H1 (cell line): ENCODE data around the gene TMBIM1. TPM values are rescaled to one million over a fixed set of nuclear protein-coding genes. Genes with fewer than 3 reads are reported as not detected.

Experiments used
- CTCF ChIA-PET: fragments of 300-600 bp; sonication (Branson Sonifier 250); formaldehyde crosslinking; loops from one replicate; lab custom pipeline; 2021; ENCODE audit not compliant: partially characterized antibody; lab: Charles Lee
- POLR2A ChIA-PET: fragments of 300-600 bp; sonication (Branson Sonifier 250); formaldehyde crosslinking; loops from one replicate; lab custom pipeline; 2021; ENCODE audit warnings: inconsistent platforms; ENCODE audit not compliant: partially characterized antibody; lab: Charles Lee
- DNase-seq, 2 experiments: peaks; one replicate each; pipeline versions ENCODE4 v3.0.0 to v3.0.0-alpha.2; 2010 to 2022; ENCODE audit warnings: low spot score in 2 of 2, low read depth in 1 of 2, mixed read lengths in 1 of 2
- FAIRE-seq: peaks from 2 replicates; lab custom pipeline; 2011; peaks lifted over from hg19 to GRCh38; lab: Jason Lieb, UNC
- H2AFZ ChIP-seq: 2 replicates; pipeline ENCODE4 v1.8.1; 2012; ENCODE audit warnings: low read length, inconsistent platforms
- H2AK5ac ChIP-seq: 2 replicates; pipeline ENCODE4 v1.6.1; 2013; ENCODE audit warnings: low read depth, low read length
- H2BK120ac ChIP-seq: replicated peaks from 2 replicates; pipeline ENCODE3; 2013; ENCODE audit warnings: low read depth, low read length, inconsistent platforms
- H2BK12ac ChIP-seq: 2 replicates; pipeline ENCODE4 v1.6.1; 2013; ENCODE audit warnings: low read depth, low read length
- H2BK15ac ChIP-seq: 2 replicates; pipeline ENCODE4 v1.6.1; 2013; ENCODE audit warnings: low read length
- H2BK20ac ChIP-seq: 2 replicates; pipeline ENCODE4 v1.6.1; 2013; ENCODE audit warnings: low read length
- H2BK5ac ChIP-seq: 2 replicates; pipeline ENCODE4 v1.6.1; 2013; ENCODE audit warnings: low read depth, low read length
- H3K14ac ChIP-seq: 2 replicates; pipeline ENCODE4 v1.6.1; 2013; ENCODE audit warnings: inconsistent platforms; ENCODE audit not compliant: insufficient read length
- H3K18ac ChIP-seq: 2 replicates; pipeline ENCODE4 v1.6.1; 2013; ENCODE audit warnings: low read length; ENCODE audit errors: extremely low read depth
- H3K23ac ChIP-seq: 2 replicates; pipeline ENCODE4 v1.6.1; 2013; ENCODE audit warnings: inconsistent platforms; ENCODE audit not compliant: insufficient read length
- H3K23me2 ChIP-seq: 2 replicates; pipeline ENCODE4 v1.6.1; 2013; ENCODE audit warnings: low read depth, low read length
- H3K27ac ChIP-seq: 2 replicates; pipeline ENCODE4 v1.6.1; 2011; ENCODE audit warnings: low read depth, low read length, inconsistent platforms
- H3K27me3 ChIP-seq, 4 experiments: replicated peaks in 1 of 4; 1 replicate in 1 of 4; 2 replicates in 3 of 4; pipeline versions ENCODE4 v1.6.1 to v1.8.1; 2011 to 2013; ENCODE audit warnings: low read length in 3 of 4, mild to moderate bottlenecking in 3 of 4, inconsistent platforms in 2 of 4, mixed read lengths in 2 of 4, moderate library complexity in 1 of 4; ENCODE audit not compliant: control insufficient read depth in 3 of 4, insufficient read depth in 3 of 4; ENCODE audit errors: extremely low read depth in 1 of 4
- H3K36me3 ChIP-seq, 4 experiments: 2 replicates each; pipeline versions ENCODE4 v1.6.1 to v1.8.1; 2011 to 2013; ENCODE audit warnings: mild to moderate bottlenecking in 4 of 4, low read length in 3 of 4, moderate library complexity in 2 of 4, control low read depth in 1 of 4, inconsistent platforms in 1 of 4; ENCODE audit not compliant: insufficient read depth in 4 of 4, control insufficient read depth in 2 of 4
- H3K4ac ChIP-seq: replicated peaks from 2 replicates; pipeline ENCODE3; 2013; ENCODE audit warnings: low read length, low read depth, mixed read lengths, inconsistent platforms; ENCODE audit not compliant: insufficient read length
- H3K4me1 ChIP-seq, 4 experiments: replicated peaks in 1 of 4; 1 replicate in 1 of 4; 2 replicates in 3 of 4; pipeline versions ENCODE4 v1.6.1 to v1.8.1; 2011 to 2013; ENCODE audit warnings: low read length in 3 of 4, inconsistent platforms in 2 of 4, mixed read lengths in 1 of 4; ENCODE audit not compliant: insufficient read depth in 4 of 4, control insufficient read depth in 3 of 4
- H3K4me2 ChIP-seq, 2 experiments: 2 replicates each; pipeline versions ENCODE4 v1.6.1 to v1.8.1; 2011 to 2013; ENCODE audit warnings: low read depth in 2 of 2, low read length in 2 of 2, control low read depth in 1 of 2, inconsistent platforms in 1 of 2, mild to moderate bottlenecking in 1 of 2; ENCODE audit not compliant: insufficient read depth in 1 of 2
- H3K4me3 ChIP-seq, 4 experiments: fragments of 200-600, 300-600 bp in 1 of 4; sonication (generic), shearing (Covaris generic), sonication (Bioruptor Twin) in 1 of 4; 2 replicates each; pipeline versions ENCODE4 v1.5.1 to v1.8.1; 2011 to 2016; ENCODE audit warnings: low read length in 4 of 4, low read depth in 3 of 4, control low read depth in 2 of 4, inconsistent platforms in 2 of 4, mild to moderate bottlenecking in 2 of 4, mixed read lengths in 1 of 4, moderate library complexity in 1 of 4; ENCODE audit not compliant: insufficient read depth in 2 of 4; ENCODE audit errors: extremely low read depth in 1 of 4
- H3K56ac ChIP-seq: replicated peaks from 2 replicates; pipeline ENCODE3; 2013; ENCODE audit warnings: low read depth, mild to moderate bottlenecking, mixed read lengths, low read length, inconsistent platforms; ENCODE audit not compliant: insufficient read length
- H3K79me1 ChIP-seq: 2 replicates; pipeline ENCODE4 v1.6.1; 2013; ENCODE audit warnings: low read depth, low read length, control low read depth
- H3K79me2 ChIP-seq, 2 experiments: 2 replicates each; pipeline versions ENCODE4 v1.6.1 to v1.8.1; 2012 to 2013; ENCODE audit warnings: low read length in 2 of 2, mild to moderate bottlenecking in 2 of 2, inconsistent platforms in 1 of 2; ENCODE audit not compliant: insufficient read depth in 2 of 2, control insufficient read depth in 1 of 2
- H3K9ac ChIP-seq, 4 experiments: replicated peaks in 1 of 4; 1 replicate in 1 of 4; 2 replicates in 3 of 4; pipeline versions ENCODE4 v1.6.1 to v1.8.1; 2011 to 2013; ENCODE audit warnings: low read depth in 3 of 4, low read length in 3 of 4, control low read depth in 2 of 4, mild to moderate bottlenecking in 2 of 4, moderate library complexity in 2 of 4, inconsistent platforms in 1 of 4; ENCODE audit errors: extremely low read depth in 1 of 4
- H3K9me3 ChIP-seq, 2 experiments: 2 replicates each; pipeline versions ENCODE4 v1.6.1 to v1.8.1; 2012 to 2013; ENCODE audit warnings: mild to moderate bottlenecking in 2 of 2, moderate library complexity in 2 of 2, control low read depth in 1 of 2, inconsistent platforms in 1 of 2, low read depth in 1 of 2, low read length in 1 of 2, mixed read lengths in 1 of 2; ENCODE audit not compliant: insufficient read depth in 2 of 2
- H4K20me1 ChIP-seq, 2 experiments: replicated peaks in 1 of 2; 2 replicates each; pipeline versions ENCODE3 to v1.8.1; 2011 to 2013; ENCODE audit warnings: inconsistent platforms in 2 of 2, low read length in 2 of 2, mild to moderate bottlenecking in 1 of 2; ENCODE audit not compliant: insufficient read depth in 2 of 2, control insufficient read depth in 1 of 2
- H4K5ac ChIP-seq: 2 replicates; pipeline ENCODE4 v1.6.1; 2013; ENCODE audit warnings: low read length, low read depth, mixed read lengths, inconsistent platforms; ENCODE audit not compliant: insufficient read length
- H4K8ac ChIP-seq: 2 replicates; pipeline ENCODE4 v1.8.0; 2013; ENCODE audit warnings: mild to moderate bottlenecking, moderate library complexity, low read length, inconsistent platforms; ENCODE audit not compliant: insufficient read depth; ENCODE audit errors: extremely low read depth
- H4K91ac ChIP-seq: replicated peaks from 2 replicates; pipeline ENCODE3; 2013; ENCODE audit warnings: low read length, mixed read lengths, inconsistent platforms; ENCODE audit not compliant: insufficient read length
- E2F6 ChIP-seq: IDR thresholded peaks from 2 replicates; pipeline ENCODE4 v1.6.1; 2012; ENCODE audit warnings: inconsistent platforms
- NRF1 ChIP-seq: IDR thresholded peaks from 2 replicates; pipeline ENCODE4 v1.6.1; 2011; ENCODE audit warnings: mild to moderate bottlenecking, low read depth, low read length, improper control_type of control experiment
- TCF12 ChIP-seq: IDR thresholded peaks from 2 replicates; pipeline ENCODE4 v1.6.1; 2011; ENCODE audit warnings: low read depth, mild to moderate bottlenecking, low read length
- WGBS, 2 experiments: shearing (Covaris generic) in 1 of 2; methylation state at CpG; one replicate each; pipeline versions ENCODE4 v1.1.6 to v1.1.7; 2013 to 2015; ENCODE audit warnings: low lambda C conversion rate in 2 of 2, mixed read lengths in 2 of 2, inconsistent platforms in 1 of 2, low coverage in 1 of 2, missing lambda C conversion rate in 1 of 2; ENCODE audit not compliant: insufficient replicate concordance in 2 of 2, insufficient coverage in 1 of 2, insufficient read length in 1 of 2; ENCODE audit errors: extremely low coverage in 1 of 2, missing lambda C conversion rate in 1 of 2; 5-methylcytosine and 5-hydroxymethylcytosine counted together
- polyA plus RNA-seq, 7 experiments: library from polyadenylated mRNA; depleted of rRNA in 3 of 7; stranded (reverse) in 5 of 7; unstranded in 2 of 7; fragments of >200 nt in 5 of 7; fragments of 200-250 nt in 2 of 7; gene quantifications; 1 replicate in 5 of 7; 2 replicates in 1 of 7; 4 replicates in 1 of 7; pipeline versions ENCODE4 v1.2.1 to v1.2.3, GENCODE V29; 2011 to 2013; ENCODE audit warnings: missing spikeins in 2 of 7, mixed read lengths in 2 of 7
- total RNA-seq: library from RNA; stranded (reverse); fragmentation: NEBNext Ultra II Directional; extraction: Animal tissue kit (Norgen Biotek cat#: 25700); gene quantifications from 2 replicates; pipeline ENCODE4 v1.2.1, GENCODE V29; 2021

The TMBIM1 gene
- total and polyA plus RNA-seq, 2 of the 8 experiments (the other 6 are each of a cell fraction or from before 2014, with no cell fraction given), result 22.1 to 36.8 TPM

GRCh38 chr2:218289639-218290315, 2.5 kb downstream of the TMBIM1 start:
- H4K91ac ChIP-seq, result no peak overlapping the region
- H2BK15ac ChIP-seq, result 0 out of 2 replicates have a peak overlapping the region, but pooled peaks have one; percentile 61
- peaks cover 7 to 12% (median 8%) of the 10 kb centered on the region in 4 experiments; a peak in 6 of 7 replicates for H3K4me1 ChIP-seq
- 0 out of 2 replicates have a peak, but pooled peaks cover 8% of the 10 kb centered on the region for H3K79me1 ChIP-seq
- peaks cover 5% of the 10 kb centered on the region; the same call in 1 of the 2 replicates for H3K23me2 ChIP-seq
- no peak overlapping the region for H2AFZ ChIP-seq
- no peaks in the 10 kb centered on the region for H3K36me3 ChIP-seq
- no peak overlapping the region for H2BK5ac ChIP-seq
- H3K14ac ChIP-seq, result no peak overlapping the region
- POLR2A ChIA-PET, result interaction anchor here (1.3 kb wide), 1 partner anchor 34 kb away, joined by 3 read pairs; no protein-coding TSS in a partner anchor
- CTCF ChIA-PET, result interaction anchor here (0.6 to 12.1 kb wide), 8 partner anchors 9 to 380 kb away, joined by 3 to 94 read pairs (median 12); partner anchors contain the start of genes AAMP, CATIP and PNKD
- H3K56ac ChIP-seq, result no peak overlapping the region
- DNase-seq (no peak), FAIRE-seq (no peak)
- H3K23ac ChIP-seq, result no peak overlapping the region
- H4K8ac ChIP-seq, result no peak overlapping the region
- no peaks in the 10 kb centered on the region for H3K79me2 ChIP-seq
- no peak overlapping the region for H3K4me3 ChIP-seq
- no peak overlapping the region for H2BK12ac ChIP-seq
- no peaks in the 10 kb centered on the region for H4K20me1 ChIP-seq
- H4K5ac ChIP-seq, result no peak overlapping the region
- H2AK5ac ChIP-seq, result no peak overlapping the region
- no peaks in the 10 kb centered on the region for H3K9me3 ChIP-seq
- no peak overlapping the region for H3K18ac ChIP-seq
- H3K9ac ChIP-seq, result no peak overlapping the region; a peak in 1 of 7 replicates
- H2BK120ac ChIP-seq, result no peak overlapping the region
- H3K27ac ChIP-seq, result no peak overlapping the region
- 76% methylated on average over 6 of the region's 6 CpGs; no CpG with 5 or more reads in 1 of the 2 experiments for WGBS, 2 experiments
- no peak for TF ChIP-seq NRF1
- no peak for TF ChIP-seq TCF12
- TF ChIP-seq E2F6, result no peak
- H3K4ac ChIP-seq, result no peak overlapping the region
- H2BK20ac ChIP-seq, result no peak overlapping the region
- no peaks in the 10 kb centered on the region for H3K27me3 ChIP-seq
- H3K4me2 ChIP-seq, result no peak overlapping the region
